ENCODE results near the gene PPP1CA. TPM values are rescaled to one million over a fixed set of nuclear protein-coding genes. Genes with fewer than 3 reads are reported as not detected.

PPP1CA gene
- total RNA-seq, 1 experiment from 2014 or later = 238 TPM

GRCh38 chr11:67432655-67433349, 31.1 kb upstream of the PPP1CA start (continued):
- TF ChIP-seq CTCF (IDR thresholded peaks at IDR 0.05 in 2 of 3, conservative IDR thresholded peaks at IDR 0.05 in 1 of 3; ENCODE audit: borderline replicate concordance in 1 of 3, insufficient read depth in 1 of 3, low read depth in 2 of 3, low read length in 2 of 3) (no peak), SRF (IDR thresholded peaks at IDR 0.05; ENCODE audit: low read depth) (no peak), FOSL1 (IDR thresholded peaks at IDR 0.05; ENCODE audit: low read depth) (no peak), ATF3 (IDR thresholded peaks at IDR 0.05) (no peak), POLR2AphosphoS5 (IDR thresholded peaks at IDR 0.05; ENCODE audit: low read depth, low read length) (no peak), JUND (IDR thresholded peaks at IDR 0.05) (no peak)

- POLR2A ChIA-PET = no interaction called here
- intact Hi-C loops (cut with micrococcal nuclease) = no loop called here
- TF ChIP-seq RAD21 (IDR thresholded peaks at IDR 0.05; ENCODE audit: low read depth) = no peak
- no peak for TF ChIP-seq YY1 (IDR thresholded peaks at IDR 0.05; ENCODE audit: extremely low read depth, insufficient replicate concordance, low read depth, low read length)
- TF ChIP-seq CTCF (IDR thresholded peaks at IDR 0.05 in 2 of 3, conservative IDR thresholded peaks at IDR 0.05 in 1 of 3; ENCODE audit: borderline replicate concordance in 1 of 3, insufficient read depth in 1 of 3, low read depth in 2 of 3, low read length in 2 of 3) = no peak
- no peak for TF ChIP-seq EGR1 (IDR thresholded peaks at IDR 0.05; ENCODE audit: low read depth)
- TF ChIP-seq ZNF274 (IDR thresholded peaks at IDR 0.05; ENCODE audit: low read depth, low read length) = no peak
- TF ChIP-seq EZH2phosphoT487 (IDR thresholded peaks at IDR 0.05; ENCODE audit: borderline replicate concordance) = no peak
- TF ChIP-seq POLR2AphosphoS5 (IDR thresholded peaks at IDR 0.05; ENCODE audit: low read depth, low read length) = no peak
- TF ChIP-seq SRF (IDR thresholded peaks at IDR 0.05; ENCODE audit: low read depth) = no peak
- TF ChIP-seq CBX3 (IDR thresholded peaks at IDR 0.05; ENCODE audit: low read depth) = no peak
- TF ChIP-seq JUND (IDR thresholded peaks at IDR 0.05) = no peak
- no peak for TF ChIP-seq TCF7L2 (IDR thresholded peaks at IDR 0.05; ENCODE audit: borderline replicate concordance, extremely low read depth, insufficient read depth, insufficient read length)
- no peak for TF ChIP-seq CEBPB (IDR thresholded peaks at IDR 0.05; ENCODE audit: low read depth)
- TF ChIP-seq MAX (IDR thresholded peaks at IDR 0.05) = no peak
Observed at GRCh38 chr11:67431346-67432249, 29.9 kb upstream of the PPP1CA start.

More at GRCh38 chr11:67431346-67432249, 29.9 kb upstream of the PPP1CA start:
- Histone ChIP-seq H3K9ac (ENCODE audit: low read length) (no peak overlapping the region), H2AFZ (ENCODE audit: low read depth, low read length, poor library complexity, severe bottlenecking) (no peak overlapping the region), H3K27me3 (ENCODE audit: insufficient read depth, low read length) (no peaks in the 10 kb centered on the region), H4K20me1 (ENCODE audit: insufficient read depth) (no peaks in the 10 kb centered on the region), H3K9me2 (ENCODE audit: insufficient read depth) (no peaks in the 10 kb centered on the region), H3K9me3 (ENCODE audit: control insufficient read depth in 1 of 2, insufficient read depth in 1 of 2, low read depth in 1 of 2, low read length in 2 of 2) (no peaks in the 10 kb centered on the region), H3K27ac (ENCODE audit: low read depth, low read length) (no peak overlapping the region), H3K4me1 (ENCODE audit: control insufficient read depth in 1 of 2, insufficient read depth in 2 of 2, low read length in 2 of 2) (peaks cover 11 to 18% of the 10 kb centered on the region in 2 experiments), H3K79me2 (ENCODE audit: insufficient read depth, low read length) (peaks cover 27% of the 10 kb centered on the region), H3K4me2 (ENCODE audit: low read length) (no peak overlapping the region), H3K36me3 (ENCODE audit: control insufficient read depth in 1 of 2, insufficient read depth in 2 of 2, low read length in 2 of 2) (peaks cover 10 to 17% of the 10 kb centered on the region in 2 experiments; a peak in 3 of 4 replicates), H3K4me3 (replicated peaks in 1 of 2; ENCODE audit: low read depth in 1 of 2, low read length in 2 of 2) (no peak overlapping the region)
- RAD21 ChIA-PET (ENCODE audit: low non-redundant PET in 1 of 2, low total read pairs in 2 of 2, uncharacterized antibody in 2 of 2, unreplicated experiment in 2 of 2) = no interaction called here
- ATAC-seq (no peak), DNase-seq (ENCODE audit: low read depth, low spot score) (no peak)
- CTCF ChIA-PET = no interaction called here
- BruUV-seq (replicated peaks) = no TSS peak
